GM19328 (cell line): ENCODE results near the gene BUD23.
"Not testable (repeated sequence)": the region's sequence is repeated elsewhere in the genome, so short reads cannot be mapped to it uniquely, and the experiment has no call there.

Experiments
- ATAC-seq: cut with Tn5 transposase; IDR thresholded peaks from one replicate; pipeline ENCODE4 v1.9.1; 2021; ENCODE audit warnings: mild to moderate bottlenecking, moderate library complexity; ENCODE audit not compliant: unreplicated experiment

Gene BUD23

GRCh38 chr7:73718905-73719805 lies 35.8 kb downstream of the BUD23 start, which contains the start of gene STX1A:
TSS of gene STX1A (minus strand) at chr7:73719669. CDS start at chr7:73719631, 38 bp downstream.
- ATAC-seq, result no peak

DNA sequence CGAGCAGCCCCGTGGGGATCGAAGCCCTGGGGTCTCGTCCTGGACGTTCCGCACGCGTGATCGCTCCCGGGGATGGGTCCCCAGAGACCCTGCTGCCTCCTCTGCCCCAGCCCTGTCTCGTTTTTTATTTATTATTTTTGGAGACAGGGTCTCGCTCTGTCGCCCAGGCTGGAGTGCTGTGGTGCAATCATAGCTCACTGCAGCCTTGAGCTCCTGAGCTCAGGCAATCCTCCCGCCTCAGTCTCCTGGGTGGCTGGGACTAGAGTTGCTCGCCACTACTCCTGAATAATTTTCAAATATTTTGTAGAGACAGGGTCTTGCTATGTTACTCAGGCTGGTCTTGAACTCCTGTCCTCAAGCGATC lies 36.4 kb downstream of the BUD23 start:
- ATAC-seq, result no peak

- ATAC-seq, result not testable (repeated sequence)
Observed at GRCh38 chr7:73720443-73720842, 37.0 kb downstream of the BUD23 start.

GRCh38 chr7:73721377-73721817 lies 38.0 kb downstream of the BUD23 start:
- ATAC-seq, result no peak

- ATAC-seq, result not testable (repeated sequence)
Observed at GRCh38 chr7:73722182-73722581, 38.8 kb downstream of the BUD23 start.

GRCh38 chr7:73722785-73723184 lies 39.4 kb downstream of the BUD23 start:
- no peak for ATAC-seq

DNA sequence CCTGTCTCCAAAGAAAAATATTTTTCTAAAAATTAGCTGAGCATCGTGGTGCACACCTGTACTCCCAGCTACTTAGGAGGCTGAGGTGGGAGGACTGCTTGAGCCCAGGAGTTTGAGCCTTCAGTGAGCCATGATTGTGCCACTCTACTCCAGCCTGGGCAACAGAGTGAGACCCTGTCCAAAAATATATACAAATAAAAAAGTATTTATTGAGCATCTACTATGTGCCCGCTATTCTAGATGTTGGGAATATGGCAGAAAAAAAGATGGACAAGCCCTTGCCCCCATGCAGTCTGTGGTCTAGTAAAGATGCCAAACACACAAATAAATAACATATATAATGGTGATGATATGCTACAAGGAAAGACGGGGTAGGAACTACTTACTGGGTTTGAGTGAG lies 40.4 kb downstream of the BUD23 start:
- no peak for ATAC-seq

DNA sequence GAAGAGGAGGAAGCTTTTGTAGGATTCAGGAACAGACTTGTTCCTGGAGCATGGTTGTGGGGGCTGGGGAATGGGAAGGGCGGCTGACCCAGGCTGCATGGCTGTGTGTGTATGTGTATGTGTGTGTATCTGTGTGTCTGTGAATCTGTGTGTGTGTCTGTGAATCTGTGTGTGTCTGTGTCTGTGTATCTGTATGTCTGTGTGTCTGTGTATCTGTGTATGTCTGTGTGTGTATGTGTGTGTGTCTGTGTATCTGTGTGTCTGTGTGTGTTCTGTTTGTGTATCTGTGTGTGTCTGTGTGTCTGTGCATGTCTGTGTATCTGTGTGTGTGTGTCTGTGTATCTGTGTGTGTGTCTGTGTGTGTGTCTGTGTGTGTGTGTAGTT lies 42.7 kb downstream of the BUD23 start:
- no peak for ATAC-seq

- no peak for ATAC-seq
Observed at GRCh38 chr7:73727952-73728351, 44.6 kb downstream of the BUD23 start.

- ATAC-seq, result no peak
Observed at GRCh38 chr7:73728551-73728950, 45.2 kb downstream of the BUD23 start.

DNA sequence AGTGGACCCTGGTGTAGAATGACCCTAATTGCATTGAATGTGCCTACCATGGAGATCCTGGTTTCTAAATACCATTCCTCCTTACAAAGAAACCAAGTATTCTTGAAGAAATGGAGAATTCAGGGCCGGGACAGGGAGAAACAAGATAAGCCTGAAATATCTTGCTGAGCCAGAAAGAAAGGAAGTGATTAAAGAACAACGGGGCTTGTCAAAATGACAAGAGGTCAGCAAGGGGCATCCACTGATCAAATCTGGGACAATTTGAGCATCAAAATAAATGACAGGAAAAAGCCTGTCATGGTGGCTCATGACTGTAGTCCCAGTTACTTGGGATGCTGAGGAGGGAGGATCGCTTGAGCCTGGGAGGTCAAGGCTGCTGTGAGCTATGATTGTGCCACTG lies 47.1 kb downstream of the BUD23 start:
- ATAC-seq, result no peak

DNA sequence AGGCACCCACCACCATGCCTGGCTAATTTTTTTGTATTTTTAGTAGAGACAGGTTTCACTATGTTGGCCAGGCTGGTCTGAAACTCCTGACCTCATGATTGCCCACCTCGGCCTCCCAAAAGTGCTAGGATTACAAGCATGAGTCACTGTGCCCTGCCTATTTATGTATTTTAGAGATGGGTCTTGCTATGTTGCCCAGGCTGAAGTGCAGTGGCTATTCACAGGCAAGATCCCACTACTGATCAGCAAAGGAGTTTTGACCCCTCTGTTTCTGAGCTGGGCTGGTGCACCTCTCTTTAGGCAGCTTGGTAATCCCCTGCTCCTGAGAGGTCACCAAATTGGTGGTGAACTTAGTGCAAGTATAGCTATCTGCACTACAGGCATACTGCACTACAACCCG lies 49.0 kb downstream of the BUD23 start:
- no peak for ATAC-seq

DNA sequence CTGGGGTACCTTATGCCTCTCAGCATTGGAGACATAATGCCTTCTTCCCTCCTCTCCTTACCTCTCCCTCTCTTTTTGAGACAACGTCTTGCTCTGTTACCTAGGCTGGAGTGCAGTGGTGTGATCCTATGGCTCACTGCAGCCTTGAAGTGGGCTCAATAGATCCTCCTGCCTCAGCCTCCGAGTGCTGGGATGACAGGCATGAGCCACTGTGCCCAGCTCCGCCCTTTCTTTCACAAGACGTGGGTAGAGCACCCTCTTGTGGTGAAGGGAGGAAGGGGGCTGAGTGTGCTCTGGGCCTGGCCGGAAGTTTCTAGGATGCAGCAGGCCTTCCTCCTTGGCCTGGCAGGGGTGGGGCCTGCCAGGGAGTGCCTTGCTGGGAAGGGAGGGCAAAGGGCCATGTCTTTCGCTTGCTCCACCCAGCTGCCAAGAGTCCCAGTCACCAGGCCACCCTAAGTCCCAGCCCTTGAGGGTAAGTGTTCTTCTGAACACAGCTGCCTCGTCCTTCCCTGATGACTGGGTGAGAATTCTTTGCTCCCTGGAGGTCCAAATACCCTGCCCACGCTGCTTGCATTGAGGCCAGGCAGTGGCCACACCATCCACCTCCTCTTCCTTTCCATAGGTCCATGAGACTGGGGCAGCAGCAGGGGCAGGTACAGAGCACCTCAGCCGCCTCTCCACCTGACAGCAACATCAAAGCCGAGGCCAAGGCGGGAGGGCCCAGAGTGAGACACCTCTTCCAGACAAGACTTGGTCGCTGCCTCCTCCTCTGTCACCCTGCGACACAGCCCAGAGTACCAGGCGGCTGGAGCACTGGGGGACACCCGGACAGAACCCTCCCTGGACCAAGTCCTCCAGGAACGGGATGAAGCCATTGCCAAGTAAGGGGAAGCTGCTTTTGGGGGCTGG lies 51.5 kb downstream of the BUD23 start:
- ATAC-seq, result no peak

GRCh38 chr7:73735528-73735905 lies 52.1 kb downstream of the BUD23 start:
- no peak for ATAC-seq

- no peak for ATAC-seq
Observed at GRCh38 chr7:73736885-73737284, 53.5 kb downstream of the BUD23 start.

- ATAC-seq, result no peak
Observed at GRCh38 chr7:73737491-73738219, 54.3 kb downstream of the BUD23 start.

DNA sequence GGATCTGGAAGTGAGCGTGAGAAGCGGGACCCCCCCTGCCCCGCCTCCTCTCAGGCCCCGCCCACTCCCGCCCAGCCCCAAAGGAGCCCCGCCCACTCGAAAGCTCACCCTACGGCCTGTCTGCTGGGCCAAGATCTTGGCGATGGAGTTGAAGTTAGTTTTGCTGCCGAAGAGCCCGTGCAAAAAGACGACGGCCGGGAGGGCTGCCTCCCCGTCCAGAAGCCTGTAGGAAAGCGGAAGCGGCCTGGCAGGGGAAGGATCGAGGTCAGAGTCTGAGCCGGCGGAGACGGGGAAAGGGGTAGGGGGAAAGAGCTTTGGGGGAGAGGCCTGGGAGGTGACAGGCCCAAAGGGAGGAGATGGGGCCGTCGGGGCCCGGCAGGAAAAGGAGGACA lies 54.8 kb downstream of the BUD23 start:
- ATAC-seq, result no peak

DNA sequence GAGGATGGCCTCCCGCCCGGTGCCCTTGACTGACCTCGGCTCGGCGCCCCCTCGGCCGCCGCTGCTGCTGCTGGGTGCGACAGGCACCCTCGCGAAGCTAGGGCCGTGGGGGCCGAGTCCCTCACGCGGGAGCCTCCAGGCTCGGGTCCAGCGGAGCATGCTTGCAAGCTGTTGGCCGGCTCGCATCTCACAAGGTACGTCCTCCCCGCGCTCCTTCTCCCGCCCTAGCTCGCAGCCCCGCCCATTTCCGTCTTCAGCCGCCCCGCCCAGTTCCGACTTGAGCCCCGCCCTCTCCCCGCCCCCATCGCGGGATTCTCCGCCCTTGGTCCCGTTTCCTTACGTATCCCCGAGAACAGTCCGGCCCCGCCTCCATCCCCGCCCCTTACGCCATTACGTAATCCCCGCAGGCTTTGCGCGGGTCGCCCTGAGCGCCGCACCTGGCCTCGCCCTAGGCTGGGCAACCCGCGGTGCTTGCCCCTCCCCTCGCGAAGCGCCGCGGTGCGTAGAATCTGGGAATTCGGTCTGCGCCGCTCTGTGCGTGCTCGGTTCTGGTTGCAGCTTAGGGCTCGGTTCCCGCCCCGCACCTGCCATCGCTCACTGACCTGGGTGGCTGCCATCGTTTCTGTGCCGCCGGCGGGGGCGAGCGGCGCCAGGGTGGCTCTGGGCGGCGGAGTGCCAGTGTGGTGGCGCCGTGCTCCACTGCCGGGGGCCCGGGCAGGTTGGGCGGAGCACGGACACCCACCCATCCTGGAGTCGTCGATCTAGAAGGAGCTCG lies 55.4 kb downstream of the BUD23 start, which contains the start of gene ABHD11:
Gene ABHD11 (minus strand): TSS at position 191 of the 775 bp plus-strand sequence. CDS start 32 bp downstream, at position 159.
- peak; percentile 88 for ATAC-seq

GRCh38 chr7:73739387-73739767 lies 56.0 kb downstream of the BUD23 start:
- no peak for ATAC-seq

GRCh38 chr7:73740212-73740611 lies 56.8 kb downstream of the BUD23 start:
- ATAC-seq, result no peak
